Raji (cell line): ENCODE measurements around the gene PTPRO.

Source experiments
- POLR2A ChIP-seq: IDR thresholded peaks from 2 replicates; pipeline ENCODE4 v1.6.1; 2011; ENCODE audit warnings: low read depth, low read length, control low read depth; ENCODE audit not compliant: insufficient read depth

The PTPRO gene

DNA sequence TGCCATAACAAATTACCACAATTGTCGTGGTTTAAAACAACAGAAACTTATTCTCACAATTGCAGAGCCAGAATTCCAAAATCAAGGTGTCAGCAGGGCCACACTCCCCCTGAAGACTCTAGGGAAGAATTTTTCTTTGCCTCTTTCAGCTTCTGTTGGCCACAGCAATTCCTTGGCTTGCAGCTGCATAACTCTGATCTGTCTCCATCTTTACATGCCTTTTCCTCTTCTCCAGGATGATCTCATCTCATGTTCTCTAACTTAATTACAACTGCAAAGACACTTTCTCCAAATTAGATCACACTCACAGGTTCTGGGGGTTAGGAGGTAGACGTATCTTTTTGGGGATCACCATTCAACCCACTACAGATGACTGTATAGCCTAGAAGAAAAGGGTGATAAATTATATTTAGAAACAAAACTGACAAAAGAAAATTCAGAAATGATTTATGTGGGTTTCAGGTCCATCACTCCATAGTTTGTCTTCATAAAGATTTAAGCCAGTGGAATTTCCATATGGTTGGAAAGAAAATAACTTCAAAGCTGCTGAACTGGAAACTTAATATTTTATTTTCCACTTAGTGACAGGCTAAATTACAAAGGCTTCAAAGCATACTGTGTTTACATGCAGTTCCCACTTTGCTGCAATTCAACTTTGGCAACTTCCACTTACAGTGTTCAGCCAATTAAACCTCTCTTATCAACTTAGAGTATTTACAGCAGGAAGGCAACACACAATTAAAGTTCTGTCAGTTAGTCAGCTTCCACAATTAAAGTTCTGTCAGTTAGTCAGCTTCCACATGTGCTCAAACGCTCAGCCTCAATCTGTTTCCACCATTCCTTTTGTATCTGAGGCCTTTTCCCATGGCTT, 253.6 kb downstream of the PTPRO start:
- TF ChIP-seq POLR2A, result no peak

DNA sequence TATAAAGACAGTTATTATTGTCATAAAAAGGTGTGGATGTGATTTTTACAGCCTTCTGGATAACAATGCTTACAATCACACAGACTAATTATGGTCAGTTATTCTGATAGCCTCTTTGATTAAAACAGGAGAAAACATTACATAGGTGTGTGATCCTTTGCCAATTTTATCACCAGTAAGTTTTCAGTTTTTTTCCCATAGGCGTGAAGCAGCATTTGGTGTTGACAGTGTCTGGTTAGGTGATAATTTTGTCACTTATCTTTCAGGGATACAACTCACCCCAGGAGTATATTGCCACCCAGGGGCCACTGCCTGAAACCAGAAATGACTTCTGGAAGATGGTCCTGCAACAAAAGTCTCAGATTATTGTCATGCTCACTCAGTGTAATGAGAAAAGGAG, 258.1 kb downstream of the PTPRO start:
- TF ChIP-seq POLR2A, result no peak

DNA sequence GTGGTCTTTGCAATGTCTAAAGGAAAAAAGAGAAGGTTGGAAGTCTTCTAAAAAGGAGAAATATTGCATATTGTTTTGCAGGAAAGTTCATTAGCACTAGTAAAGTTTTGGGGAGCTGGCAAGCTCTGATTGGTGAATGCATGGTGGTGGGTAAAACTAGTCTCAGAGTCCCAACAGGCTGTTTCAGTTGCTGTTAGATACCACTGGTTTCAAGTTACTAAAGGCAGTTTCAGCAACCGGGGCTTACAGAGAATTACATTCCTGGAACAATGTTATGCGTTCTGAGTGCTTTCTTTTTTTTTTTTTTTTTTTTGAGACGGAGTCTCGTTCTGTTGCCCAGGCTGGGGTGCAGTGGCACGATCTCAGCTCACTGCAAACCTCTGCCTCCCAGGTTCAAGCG, 258.7 kb downstream of the PTPRO start:
- TF ChIP-seq POLR2A, result no peak

DNA sequence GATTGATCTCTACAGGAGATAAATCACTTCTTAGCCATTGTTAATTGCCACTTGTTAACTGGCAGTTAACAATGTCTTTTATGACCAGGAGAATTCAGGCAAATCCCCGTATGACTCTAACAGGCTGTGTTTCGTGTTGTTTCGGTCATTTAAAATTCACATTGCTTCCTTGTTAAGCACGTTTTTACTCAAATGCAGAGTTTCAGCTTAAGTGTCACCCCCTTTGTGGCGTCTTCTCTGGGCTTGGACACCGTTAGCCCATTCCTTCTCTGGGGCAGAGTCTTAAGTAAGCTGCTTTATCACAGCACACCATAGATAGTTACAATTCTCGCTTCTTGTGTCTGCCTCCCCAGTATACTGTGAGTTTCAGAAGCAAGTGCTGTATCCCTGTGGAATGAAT, 261.5 kb downstream of the PTPRO start:
- no peak for TF ChIP-seq POLR2A

DNA sequence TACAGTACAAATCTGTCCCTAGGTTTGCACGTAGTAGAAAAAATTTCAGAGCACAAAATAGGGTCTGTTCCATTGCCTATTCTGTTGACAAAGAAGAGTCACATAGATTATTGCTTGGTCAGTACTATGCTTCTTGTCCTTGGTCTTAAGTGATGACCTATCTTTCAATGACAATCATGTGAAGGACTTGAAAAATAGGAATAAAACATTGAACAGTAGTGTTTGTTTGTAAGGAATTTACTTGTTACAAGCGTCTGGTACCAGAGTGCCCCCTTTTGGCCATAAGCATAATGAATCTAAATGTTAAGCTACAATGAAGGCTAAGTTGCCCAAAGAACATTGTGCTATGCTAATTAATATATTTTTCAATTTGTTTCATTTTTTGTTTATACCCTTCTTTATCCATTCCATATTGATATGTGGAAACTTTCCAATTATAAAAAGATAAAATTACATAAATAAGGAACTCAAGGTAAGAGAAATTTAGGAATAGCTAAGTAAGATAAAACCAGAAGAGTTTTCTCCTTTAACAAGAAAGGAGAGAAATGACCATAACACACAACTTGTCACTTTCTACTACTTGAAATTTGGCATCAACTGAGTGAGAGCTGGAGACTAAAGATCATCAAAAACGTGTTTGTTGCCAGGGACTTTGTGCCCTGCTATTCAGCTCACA, 262.2 kb downstream of the PTPRO start:
- no peak for TF ChIP-seq POLR2A

DNA sequence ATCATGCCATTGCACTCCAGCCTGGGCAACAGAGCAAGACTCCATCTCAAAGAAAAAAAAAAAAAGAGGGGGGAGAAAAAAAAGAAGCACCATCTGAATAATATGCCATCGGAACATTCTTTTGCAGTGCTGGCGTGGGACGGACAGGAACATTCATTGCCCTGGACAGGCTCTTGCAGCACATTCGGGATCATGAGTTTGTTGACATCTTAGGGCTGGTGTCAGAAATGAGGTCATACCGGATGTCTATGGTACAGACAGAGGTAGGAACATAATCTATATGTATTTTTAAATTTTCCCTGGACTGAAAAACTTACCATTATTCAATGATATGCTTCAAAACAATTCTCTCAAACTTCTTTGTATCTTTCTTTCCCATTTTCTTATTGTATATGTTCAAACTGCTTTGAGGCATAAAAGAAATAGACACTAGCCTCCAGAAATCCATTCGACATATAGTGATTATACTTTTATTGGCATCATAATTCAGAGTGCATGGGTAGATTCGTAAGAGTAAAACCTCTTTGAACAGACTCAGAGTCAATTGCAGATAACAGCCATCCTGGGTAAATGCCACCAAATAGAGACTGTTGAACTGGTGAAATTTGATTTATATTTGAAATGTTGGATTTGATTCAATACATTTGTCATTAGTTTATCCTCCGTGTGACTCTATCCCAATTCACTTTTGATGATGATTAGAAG, 267.2 kb downstream of the PTPRO start:
- TF ChIP-seq POLR2A, result no peak

DNA sequence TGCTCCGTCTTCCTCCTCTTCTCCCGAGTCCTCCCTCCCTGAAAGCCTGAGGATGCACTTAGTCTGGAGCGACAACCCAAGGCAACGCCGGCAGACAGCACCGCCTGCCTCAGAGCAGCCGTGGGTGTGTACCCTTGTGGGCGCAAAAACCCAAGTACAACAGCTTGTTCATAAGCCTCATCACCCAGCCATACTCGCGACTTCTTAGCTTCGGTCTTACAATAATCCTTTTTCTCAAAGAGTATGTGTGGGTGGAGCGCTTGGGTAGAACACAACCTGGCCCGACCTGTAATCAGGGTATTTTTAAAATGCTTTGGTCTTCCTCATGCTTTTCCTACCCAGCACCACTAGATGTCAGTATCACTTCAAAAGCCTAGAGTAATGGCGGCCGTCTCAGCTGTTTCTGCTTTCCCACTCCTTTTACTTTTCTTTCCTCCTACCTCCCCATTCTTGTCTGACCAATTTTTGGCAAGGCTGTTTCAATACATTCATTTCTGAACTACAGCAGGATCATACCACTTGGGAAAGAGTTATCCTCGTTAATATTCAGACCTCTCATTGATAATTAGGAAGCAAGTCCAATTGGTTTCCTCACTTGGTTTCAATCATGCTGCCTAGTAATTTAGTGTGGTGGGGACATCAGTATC, 268.0 kb downstream of the PTPRO start:
- no peak for TF ChIP-seq POLR2A

DNA sequence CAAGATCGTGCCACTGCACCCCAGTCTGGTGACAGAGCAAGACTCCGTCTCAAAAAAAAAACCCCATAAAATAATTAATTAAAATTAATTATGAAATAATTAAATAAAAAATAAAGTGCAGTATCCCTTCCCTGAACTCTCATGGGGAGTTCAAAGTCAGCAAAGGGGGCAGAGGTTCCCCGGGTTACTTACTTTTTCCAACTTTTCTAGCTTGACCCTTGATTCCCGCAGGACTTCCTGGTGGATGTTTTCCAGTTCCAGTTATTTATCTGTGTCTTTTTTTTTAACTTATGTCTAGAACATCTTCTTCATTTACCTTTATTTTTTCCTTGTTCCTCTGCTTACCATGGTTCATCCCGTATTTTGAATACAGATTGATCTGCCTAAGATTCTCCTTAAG, 269.5 kb downstream of the PTPRO start:
- no peak for TF ChIP-seq POLR2A

DNA sequence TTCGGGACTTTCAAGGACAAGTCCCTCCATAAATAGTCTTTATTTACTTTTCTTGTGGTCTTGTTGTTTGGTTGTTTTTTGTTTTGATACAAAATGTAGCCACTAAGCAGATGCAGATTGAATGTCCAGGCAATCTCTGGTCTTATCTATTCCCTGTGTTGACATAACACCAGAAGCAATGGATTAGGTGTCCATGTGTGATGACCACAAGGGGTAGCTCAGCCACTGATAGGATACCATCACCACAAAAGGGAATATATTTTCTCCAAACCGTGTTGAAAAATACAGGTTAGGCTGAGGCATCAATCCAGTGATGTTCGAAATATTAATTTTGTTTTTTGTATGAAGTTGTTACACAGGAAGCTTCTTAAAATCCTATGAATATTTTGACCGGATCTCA, 270.6 kb downstream of the PTPRO start:
- TF ChIP-seq POLR2A, result no peak

DNA sequence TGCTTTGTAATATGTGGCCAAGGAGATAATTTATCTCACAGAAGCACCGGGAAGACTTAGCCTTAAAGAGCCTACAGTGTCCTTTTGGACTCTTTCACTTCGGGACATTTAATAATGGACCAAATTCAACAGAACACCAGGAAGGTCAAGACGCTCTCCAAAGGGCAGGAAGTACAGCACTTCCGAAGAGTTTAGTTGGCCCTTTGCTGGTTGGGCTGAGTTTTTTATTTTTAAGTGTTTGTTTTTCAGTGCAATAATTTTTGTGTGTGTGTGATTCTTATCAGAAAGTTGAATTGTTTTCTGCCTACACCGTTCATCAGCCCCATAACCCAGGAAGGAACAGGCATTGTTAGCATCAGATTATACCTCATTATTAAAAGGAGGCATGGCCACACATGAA, 273.9 kb downstream of the PTPRO start:
- TF ChIP-seq POLR2A, result no peak

DNA sequence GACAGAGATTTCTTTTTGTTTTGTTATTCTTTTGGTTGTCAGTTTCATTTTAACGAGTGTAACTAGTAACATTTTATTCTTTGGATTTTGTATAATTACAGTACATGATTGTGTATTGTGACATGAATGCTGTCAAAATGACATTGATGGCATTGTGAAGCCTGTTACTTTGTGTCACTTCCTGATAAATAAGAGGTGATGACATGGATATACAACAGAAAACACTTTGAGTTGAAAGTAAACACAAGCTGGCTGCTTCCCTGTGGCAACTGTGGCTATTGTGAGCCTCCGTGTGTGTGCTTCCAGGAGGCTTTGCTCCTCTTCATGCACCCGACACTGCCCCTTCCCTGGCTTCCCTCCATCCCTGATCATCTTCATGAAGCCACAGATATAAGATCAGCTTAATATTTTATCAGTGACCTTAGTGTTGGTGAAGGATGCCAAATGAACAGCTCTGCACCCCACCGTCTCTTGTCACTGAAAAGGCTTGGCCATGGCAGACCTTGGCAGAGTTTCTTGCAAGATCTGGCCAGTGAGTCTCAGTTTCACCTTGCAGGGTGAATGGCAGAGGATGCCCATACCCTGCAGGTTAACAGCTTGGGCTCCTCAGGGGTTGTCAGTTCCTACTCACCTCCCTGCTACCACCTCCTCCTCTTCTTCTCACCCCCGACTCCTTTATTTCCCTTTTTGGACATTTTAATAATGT, 275.0 kb downstream of the PTPRO start:
- TF ChIP-seq POLR2A, result no peak

DNA sequence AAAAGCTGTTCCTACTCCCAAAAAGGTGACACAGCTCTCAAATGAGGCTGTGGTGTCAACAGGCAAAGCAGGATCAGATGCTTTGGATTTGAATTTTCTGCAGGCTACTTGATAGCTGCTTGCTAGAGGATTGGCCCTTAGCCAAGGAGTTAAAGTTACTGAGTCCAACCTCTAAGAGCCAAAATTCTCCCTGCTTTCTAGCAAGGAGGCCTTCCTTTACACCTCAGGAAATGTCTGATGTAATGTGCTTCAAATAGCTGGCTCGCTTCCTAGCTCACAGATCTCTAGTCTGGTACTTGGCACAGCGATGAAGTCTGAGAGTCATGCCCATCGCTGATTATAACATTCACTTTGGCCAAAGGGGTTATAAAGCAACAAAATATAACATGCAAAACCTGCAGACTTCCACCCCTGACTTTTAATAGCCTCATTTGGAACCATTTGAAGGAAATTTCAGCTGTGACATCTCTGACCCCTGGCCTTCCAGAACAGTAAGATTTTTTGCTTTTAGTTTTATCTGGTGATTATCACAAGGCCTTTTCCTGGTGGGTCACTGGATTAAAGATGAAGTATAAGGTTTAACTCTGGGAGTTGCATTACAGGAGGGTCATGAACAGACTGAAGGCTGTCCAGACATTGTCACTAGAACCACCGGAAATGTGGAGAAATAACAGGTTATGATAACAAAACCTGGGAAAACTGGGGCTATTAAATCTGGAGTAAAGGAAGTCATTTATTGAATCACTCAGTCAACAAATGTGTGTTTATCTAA, 277.1 kb downstream of the PTPRO start:
- no peak for TF ChIP-seq POLR2A

DNA sequence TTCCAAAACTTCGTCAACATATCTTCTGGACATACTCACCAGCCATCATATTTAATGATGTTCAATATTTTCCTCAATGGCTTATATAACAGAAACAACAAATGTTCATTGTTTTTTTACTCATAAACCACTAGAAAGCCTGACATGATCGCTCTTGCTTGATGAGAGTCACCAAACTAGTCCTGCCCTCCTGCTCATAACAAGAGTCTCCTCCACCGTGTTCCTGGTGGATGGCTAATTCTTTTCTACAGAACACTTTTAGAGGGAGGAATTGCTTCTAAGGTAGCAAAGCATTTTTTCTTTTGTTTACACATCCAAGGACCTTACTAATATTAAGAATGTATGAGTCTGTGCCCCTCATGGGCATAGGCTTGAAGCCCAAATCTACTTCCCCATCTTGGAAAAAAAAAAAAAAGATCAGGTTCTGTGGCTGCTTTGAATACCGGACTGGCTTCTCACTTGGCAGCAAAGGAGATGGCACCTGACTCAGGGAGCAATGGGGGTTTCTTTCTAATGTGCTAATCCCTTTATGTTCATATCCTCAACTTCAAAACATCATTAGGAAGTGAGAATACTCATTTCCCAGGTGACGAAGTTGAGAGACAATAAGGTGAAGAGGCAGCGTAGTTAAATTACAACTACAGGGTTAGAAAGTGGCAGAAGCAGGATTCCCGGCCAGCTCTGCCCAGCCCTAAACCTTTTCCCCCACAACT, 278.1 kb downstream of the PTPRO start:
- no peak for TF ChIP-seq POLR2A
